ENCODE measurements around the gene RPGRIP1.

The RPGRIP1 gene

DNA sequence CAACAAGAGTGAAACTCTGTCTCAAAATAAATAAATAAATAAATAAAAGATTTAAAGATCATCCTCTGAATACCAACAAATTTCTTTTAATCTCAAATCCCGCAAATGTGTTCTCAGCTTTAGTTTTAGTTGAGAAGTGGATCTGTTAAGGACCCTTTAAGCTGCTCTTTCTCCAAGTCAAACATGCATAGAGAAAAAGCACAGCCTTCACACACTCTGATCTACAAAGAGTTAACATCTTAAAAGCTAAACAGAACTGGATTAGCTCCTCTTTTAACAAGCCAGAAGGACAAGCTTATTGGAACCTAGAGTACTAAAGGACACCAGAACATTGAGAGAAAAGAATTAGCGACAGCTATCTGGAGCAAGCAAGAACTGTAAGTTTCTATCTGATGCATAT, at the start of gene RPGRIP1:
TSS of gene RPGRIP1 (plus strand) at position 301 of the 400 bp plus-strand sequence. CDS start 7,894 bp downstream, outside the sequence.
- no peaks in the 10 kb centered on the region for H3K36me3 Mint-ChIP-seq (ENCODE audit: low read depth)
- H3K9me3 Mint-ChIP-seq: no peaks in the 10 kb centered on the region
- H3K27ac Mint-ChIP-seq: no peak within 1 kb of the TSS
- H3K4me3 Mint-ChIP-seq: no peak within 1 kb of the TSS
- H3K27me3 Mint-ChIP-seq: no peaks in the 10 kb centered on the region
- intact Hi-C loops (cut with micrococcal nuclease): no loop called here
- H3K4me1 Mint-ChIP-seq (ENCODE audit: low read depth): peaks cover 5% of the 10 kb centered on the region

DNA sequence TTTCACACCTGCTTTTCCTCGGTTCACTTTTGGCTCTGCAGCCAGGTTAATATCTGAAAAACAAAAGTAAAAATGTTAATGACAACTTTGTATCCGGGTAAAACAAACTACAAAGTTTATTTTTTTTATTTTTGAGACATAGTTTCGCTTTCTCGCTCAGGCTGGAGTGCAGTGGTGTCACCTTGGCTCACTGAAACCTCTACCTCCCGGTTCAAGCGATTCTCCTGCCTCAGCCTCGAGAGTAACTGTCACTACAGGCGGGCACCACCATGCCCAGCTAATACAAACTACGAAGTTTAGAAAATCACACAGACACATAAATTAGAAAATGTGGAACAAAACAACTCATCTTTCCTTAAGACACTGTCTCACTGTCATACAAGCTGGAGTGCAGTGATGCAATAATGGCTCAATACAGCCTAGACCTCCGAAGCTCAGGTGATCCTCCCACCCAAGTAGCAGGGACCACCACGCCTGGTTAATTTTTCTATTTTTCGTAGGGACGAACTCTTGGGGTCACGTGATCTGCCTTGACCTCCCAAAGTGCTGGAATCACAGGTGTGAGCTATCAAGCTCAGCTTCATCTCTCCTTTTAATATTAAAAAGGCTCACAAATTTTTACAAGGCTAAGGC, 48.7 kb upstream of the RPGRIP1 start:
- H3K27me3 Mint-ChIP-seq: no peaks in the 10 kb centered on the region
- intact Hi-C loops (cut with micrococcal nuclease): no loop called here
- peaks cover 91% of the 10 kb centered on the region for H3K36me3 Mint-ChIP-seq (ENCODE audit: low read depth)
- no peaks in the 10 kb centered on the region for H3K9me3 Mint-ChIP-seq
- no peak overlapping the region for H3K27ac Mint-ChIP-seq
- peaks cover 11% of the 10 kb centered on the region for H3K4me1 Mint-ChIP-seq (ENCODE audit: low read depth)
- no peak overlapping the region for H3K4me3 Mint-ChIP-seq

DNA sequence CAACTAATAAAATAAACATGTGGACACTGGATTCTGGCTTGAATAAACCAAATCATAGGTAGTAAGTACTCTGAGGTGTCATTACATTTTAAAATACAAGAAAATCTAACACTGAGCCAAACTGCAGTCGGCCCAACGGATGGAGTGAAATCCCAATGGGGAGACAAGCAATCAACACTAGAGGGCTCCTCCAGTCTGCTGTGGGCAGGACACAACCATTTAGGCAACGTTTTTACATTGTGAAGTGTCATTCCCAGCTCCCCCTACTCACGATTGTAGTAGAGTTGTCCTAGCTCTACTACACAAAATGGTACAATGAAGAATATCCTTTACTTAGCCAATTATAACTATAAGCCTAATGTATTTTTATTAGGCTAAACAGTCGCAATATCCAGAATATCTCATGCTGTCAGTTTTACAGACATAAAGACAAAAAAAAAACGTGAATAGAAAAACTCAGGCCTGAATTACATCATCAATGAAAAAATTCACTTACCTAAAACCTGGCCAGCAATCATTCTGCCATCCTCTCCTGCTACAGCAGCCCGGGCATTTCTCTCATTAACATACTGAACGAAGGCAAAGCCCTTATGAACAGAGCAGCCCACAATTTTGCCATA, 46.3 kb upstream of the RPGRIP1 start:
- no peaks in the 10 kb centered on the region for H3K27me3 Mint-ChIP-seq
- peaks cover 29% of the 10 kb centered on the region for H3K4me1 Mint-ChIP-seq (ENCODE audit: low read depth)
- peaks cover 89% of the 10 kb centered on the region for H3K36me3 Mint-ChIP-seq (ENCODE audit: low read depth)
- H3K4me3 Mint-ChIP-seq: no peak overlapping the region
- H3K27ac Mint-ChIP-seq: no peak overlapping the region
- no peaks in the 10 kb centered on the region for H3K9me3 Mint-ChIP-seq
- intact Hi-C loops (cut with micrococcal nuclease): loop anchor here (2.0 kb wide), 1 partner anchor 21 kb away; no protein-coding TSS in a partner anchor

DNA sequence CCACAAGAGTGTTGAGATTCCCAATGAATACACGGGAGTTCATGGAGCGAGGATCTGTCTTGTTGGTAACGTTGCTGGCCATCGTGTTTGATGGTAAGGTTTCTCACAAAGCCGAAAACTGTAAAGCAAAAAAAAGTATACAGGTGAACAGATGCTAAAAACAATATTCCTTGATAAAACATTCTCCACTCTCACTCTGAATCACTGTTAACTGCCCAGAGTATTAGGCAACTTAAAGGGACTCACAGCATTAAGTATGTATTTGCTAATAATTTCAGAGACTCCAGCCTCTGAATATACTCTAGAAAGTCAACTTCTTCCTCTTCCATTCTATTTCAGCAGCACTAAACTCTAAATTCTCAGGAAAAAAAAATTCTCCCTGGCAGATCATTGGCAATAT, 45.8 kb upstream of the RPGRIP1 start:
- intact Hi-C loops (cut with micrococcal nuclease): no loop called here
- Mint-ChIP-seq H3K27ac (no peak overlapping the region), H3K36me3 (ENCODE audit: low read depth) (peaks cover 89% of the 10 kb centered on the region), H3K27me3 (no peaks in the 10 kb centered on the region), H3K9me3 (no peaks in the 10 kb centered on the region), H3K4me1 (ENCODE audit: low read depth) (peaks cover 29% of the 10 kb centered on the region), H3K4me3 (no peak overlapping the region)

DNA sequence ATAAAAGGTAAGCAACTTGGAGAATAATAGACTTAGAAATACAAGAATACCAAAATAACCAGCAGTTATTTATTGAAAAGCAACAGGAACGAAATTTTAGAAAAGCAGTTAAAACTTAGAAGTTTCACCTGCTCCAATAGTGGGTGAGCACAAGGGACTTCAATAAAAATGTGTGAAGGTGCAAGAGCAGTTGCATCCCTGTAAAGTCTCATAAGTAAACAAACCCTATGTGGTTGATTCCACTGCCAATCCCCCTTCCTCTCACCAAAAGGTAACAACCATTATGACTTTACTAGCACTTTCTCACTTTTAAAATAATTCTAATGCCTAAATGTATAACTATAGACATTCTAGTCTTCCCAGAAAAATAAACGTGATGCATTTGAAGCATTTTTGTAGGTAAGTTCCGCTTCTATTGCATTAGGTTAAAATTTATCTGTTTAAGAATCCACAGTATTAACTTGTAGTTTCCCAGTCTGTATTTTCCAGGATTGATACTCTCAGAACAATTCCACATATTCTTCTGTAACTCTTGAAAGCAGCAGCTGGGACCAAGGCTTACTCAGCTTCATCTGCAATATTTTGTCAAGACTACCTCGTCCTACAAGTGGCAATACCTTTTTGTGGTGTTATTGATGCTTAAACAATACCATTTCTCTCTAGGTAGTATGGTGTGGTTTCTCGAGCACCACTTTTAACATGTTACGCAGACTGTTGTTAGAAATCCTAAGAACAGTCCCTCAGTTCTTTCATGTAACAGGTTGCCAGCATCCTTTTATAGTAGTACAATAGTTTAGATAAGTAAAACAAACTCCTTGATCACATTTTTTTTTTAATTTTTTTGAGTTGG, 42.7 kb upstream of the RPGRIP1 start:
- Mint-ChIP-seq H3K36me3 (ENCODE audit: low read depth) (peaks cover 84% of the 10 kb centered on the region), H3K27ac (no peak overlapping the region), H3K27me3 (no peaks in the 10 kb centered on the region), H3K4me1 (ENCODE audit: low read depth) (peaks cover 25% of the 10 kb centered on the region), H3K9me3 (no peaks in the 10 kb centered on the region), H3K4me3 (no peak overlapping the region)
- intact Hi-C loops (cut with micrococcal nuclease): no loop called here

DNA sequence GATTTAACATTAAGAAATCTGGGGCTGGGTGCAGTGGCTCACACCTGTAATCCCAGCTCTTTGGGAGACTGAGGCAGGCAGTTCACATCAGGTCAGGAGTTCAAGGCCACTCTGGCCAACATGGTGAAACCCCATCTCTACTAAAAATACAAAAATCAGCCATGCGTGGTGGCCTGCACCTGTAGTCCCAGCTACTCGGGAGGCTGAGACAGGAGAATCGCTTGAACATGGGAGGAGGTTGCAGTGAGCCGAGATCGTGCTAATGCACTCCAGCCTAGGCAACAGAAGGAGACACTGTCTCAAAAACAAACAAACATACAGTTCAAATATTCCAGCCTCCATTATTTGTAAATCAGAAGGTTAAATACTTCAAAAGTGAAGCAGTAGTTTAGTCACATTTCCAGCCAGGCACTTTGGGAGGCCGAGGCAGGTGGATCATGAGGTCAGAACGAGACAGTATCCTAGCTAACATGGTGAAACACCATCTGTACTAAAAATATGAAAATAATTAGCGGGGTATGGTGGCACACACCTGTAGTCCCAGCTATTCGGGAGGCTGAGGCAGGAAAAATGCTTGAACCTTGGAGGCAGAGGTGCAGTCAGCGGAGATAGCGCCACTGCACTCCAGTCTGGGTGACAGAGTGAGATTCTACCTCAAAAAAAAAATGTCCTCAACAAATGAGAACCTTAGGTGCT, 40.9 kb upstream of the RPGRIP1 start:
- intact Hi-C loops (cut with micrococcal nuclease): no loop called here
- peaks cover 32% of the 10 kb centered on the region for H3K4me1 Mint-ChIP-seq (ENCODE audit: low read depth)
- H3K9me3 Mint-ChIP-seq: no peaks in the 10 kb centered on the region
- H3K27me3 Mint-ChIP-seq: no peaks in the 10 kb centered on the region
- peaks cover 83% of the 10 kb centered on the region for H3K36me3 Mint-ChIP-seq (ENCODE audit: low read depth)
- no peak overlapping the region for H3K4me3 Mint-ChIP-seq
- no peak overlapping the region for H3K27ac Mint-ChIP-seq

DNA sequence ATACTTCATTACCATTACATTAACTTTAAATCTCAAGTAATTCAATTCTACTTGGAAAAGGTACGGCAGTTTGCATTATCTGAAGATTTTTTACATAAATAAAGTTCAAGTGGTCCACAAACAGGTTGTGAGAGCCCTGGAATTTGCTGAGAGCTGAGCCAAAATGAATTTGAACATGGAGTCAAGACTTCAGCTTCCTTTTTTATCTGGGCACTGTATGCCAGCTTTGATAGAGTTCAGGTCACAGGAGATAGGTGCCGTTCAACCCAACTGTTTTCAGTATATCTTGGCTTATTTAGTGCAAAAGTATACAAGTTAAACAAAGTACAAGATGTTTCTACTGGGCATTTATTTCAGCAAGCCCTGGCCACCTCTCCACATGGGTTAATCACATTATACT, 39.5 kb upstream of the RPGRIP1 start:
- intact Hi-C loops (cut with micrococcal nuclease): loop anchor here (5.0 kb wide), 1 partner anchor 112 kb away; no protein-coding TSS in a partner anchor
- Mint-ChIP-seq H3K9me3 (no peaks in the 10 kb centered on the region), H3K4me1 (ENCODE audit: low read depth) (peaks cover 44% of the 10 kb centered on the region), H3K4me3 (no peak overlapping the region), H3K36me3 (ENCODE audit: low read depth) (peaks cover 83% of the 10 kb centered on the region), H3K27me3 (no peaks in the 10 kb centered on the region), H3K27ac (no peak overlapping the region)

DNA sequence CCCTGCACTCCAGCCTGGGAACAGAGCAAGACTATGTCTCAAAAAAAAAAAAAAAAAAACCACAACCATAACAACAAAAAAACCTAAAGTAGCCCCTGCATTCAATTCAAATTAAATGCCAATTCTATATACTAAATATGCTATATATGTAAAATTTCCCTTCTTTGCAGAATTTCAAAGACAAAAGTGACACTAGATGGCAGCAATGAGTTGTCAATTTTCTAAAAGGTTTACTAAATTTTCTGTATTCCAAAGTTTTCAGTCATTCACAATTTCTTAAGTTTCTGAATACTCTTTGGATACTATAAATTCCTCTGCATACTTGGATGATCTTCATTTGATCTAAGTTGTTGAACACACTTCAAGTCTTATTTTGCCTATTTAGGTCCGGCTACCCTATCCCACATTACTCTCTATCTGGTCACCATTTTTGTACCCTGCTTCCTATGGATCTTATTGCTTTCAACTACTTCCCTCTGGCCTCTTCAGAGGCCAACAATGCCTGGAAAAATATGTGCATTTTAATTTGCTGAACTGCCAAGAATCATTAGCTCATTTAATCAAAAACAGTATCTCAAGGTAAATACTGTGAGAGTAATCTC, 38.6 kb upstream of the RPGRIP1 start:
- no peak overlapping the region for H3K27ac Mint-ChIP-seq
- H3K36me3 Mint-ChIP-seq (ENCODE audit: low read depth): peaks cover 89% of the 10 kb centered on the region
- intact Hi-C loops (cut with micrococcal nuclease): loop anchor here (5.0 kb wide), 1 partner anchor 111 kb away; no protein-coding TSS in a partner anchor
- no peaks in the 10 kb centered on the region for H3K27me3 Mint-ChIP-seq
- H3K4me1 Mint-ChIP-seq (ENCODE audit: low read depth): peaks cover 48% of the 10 kb centered on the region
- H3K4me3 Mint-ChIP-seq: no peak overlapping the region
- no peaks in the 10 kb centered on the region for H3K9me3 Mint-ChIP-seq

DNA sequence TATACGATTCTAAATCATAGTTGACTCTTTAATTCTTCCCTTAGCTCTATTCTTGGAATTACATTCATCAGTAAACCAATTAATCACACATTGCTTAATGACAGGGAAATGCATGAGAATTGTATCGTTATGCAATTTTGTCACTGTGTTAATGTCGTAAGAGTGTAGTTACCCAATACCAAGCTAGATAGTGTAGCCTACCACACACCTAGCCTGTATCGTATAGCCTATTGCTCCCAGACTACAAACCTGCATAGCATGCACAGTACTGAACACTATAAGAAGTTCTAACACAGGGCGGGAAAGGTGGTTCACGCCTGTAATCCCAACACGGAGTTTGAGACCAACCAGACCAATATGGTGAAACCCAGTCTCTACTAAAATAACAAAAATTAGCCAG, 35.3 kb upstream of the RPGRIP1 start:
- no peak overlapping the region for H3K4me3 Mint-ChIP-seq
- H3K27ac Mint-ChIP-seq: no peak overlapping the region
- H3K27me3 Mint-ChIP-seq: no peaks in the 10 kb centered on the region
- no peaks in the 10 kb centered on the region for H3K9me3 Mint-ChIP-seq
- peaks cover 47% of the 10 kb centered on the region for H3K4me1 Mint-ChIP-seq (ENCODE audit: low read depth)
- H3K36me3 Mint-ChIP-seq (ENCODE audit: low read depth): peaks cover 88% of the 10 kb centered on the region
- intact Hi-C loops (cut with micrococcal nuclease): loop anchor here (5.0 kb wide), 1 partner anchor 108 kb away; no protein-coding TSS in a partner anchor

DNA sequence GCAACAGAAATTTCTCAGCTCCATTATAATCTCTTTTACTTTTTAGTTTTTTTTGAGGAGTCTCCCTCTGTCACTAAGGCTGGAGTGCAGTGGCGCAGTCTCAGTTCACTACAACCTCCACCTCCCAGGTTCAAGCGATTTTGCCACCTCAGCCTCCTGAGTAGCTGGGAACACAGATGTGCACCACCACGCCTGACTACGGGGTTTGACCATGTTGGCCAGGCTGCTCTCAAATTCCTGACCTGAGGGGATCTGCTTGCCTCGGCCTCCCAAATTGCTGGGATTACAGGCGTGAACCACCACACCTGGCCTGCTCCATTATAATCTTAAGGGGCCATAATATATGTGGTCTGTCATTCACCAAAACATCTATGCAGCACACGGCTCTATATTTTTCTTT, 34.1 kb upstream of the RPGRIP1 start:
- no peak overlapping the region for H3K4me3 Mint-ChIP-seq
- H3K4me1 Mint-ChIP-seq (ENCODE audit: low read depth): peaks cover 50% of the 10 kb centered on the region
- no peaks in the 10 kb centered on the region for H3K27me3 Mint-ChIP-seq
- peak overlapping the region; percentile 41 for H3K27ac Mint-ChIP-seq
- H3K36me3 Mint-ChIP-seq (ENCODE audit: low read depth): peaks cover 92% of the 10 kb centered on the region
- no peaks in the 10 kb centered on the region for H3K9me3 Mint-ChIP-seq
- intact Hi-C loops (cut with micrococcal nuclease): no loop called here

DNA sequence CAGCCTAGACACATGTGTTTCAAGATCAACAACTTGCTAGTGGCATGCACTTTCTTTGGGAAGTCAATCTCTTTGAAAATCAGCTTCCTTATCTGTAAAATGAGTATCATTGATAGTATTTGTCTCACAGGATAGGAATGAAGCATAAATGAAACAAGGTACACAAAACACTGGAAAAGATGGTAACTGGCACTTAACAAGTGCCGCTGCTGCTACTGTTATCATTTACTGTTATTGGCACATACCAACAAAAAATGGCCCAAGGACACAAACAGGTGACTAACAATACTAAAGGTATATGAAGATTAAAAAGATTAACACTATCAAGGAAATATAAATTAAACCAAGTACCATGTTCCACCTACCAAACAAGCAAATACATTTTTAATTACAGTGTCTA, 31.5 kb upstream of the RPGRIP1 start:
- peaks cover 95% of the 10 kb centered on the region for H3K36me3 Mint-ChIP-seq (ENCODE audit: low read depth)
- peaks cover 54% of the 10 kb centered on the region for H3K4me1 Mint-ChIP-seq (ENCODE audit: low read depth)
- intact Hi-C loops (cut with micrococcal nuclease): no loop called here
- H3K27ac Mint-ChIP-seq: peak overlapping the region; percentile 52
- no peaks in the 10 kb centered on the region for H3K9me3 Mint-ChIP-seq
- H3K27me3 Mint-ChIP-seq: no peaks in the 10 kb centered on the region
- no peak overlapping the region for H3K4me3 Mint-ChIP-seq

DNA sequence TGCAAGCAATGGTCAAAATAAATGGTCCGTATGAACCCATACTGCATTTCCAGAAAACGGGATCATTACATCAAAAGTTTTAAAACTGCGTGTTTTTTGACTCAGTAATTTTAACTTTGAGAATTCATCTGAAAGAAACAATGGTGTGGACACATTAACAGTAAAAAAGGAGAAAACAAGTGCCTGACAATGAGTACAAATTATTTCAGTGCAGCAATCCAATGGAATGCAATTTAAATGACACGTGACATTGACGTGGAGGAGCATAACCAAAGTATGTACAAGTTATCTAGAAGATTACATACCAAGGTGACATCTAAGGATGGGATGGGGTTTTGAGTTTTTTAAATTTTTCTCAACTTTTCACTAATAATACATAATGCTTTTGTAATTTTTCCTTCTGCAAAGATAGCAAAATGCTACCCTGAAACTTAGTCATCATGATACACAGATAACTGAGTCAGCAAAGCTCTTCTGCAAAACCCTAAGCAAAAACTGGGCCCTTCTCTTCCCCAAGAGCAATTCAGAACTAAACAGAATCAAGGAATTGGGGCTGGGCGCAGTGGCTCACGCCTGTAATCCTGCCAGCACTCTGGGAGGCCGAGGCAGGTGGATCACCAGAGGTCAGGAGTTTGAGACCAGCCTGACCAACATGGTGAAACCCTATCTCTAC, 31.0 kb upstream of the RPGRIP1 start:
- no peaks in the 10 kb centered on the region for H3K9me3 Mint-ChIP-seq
- peaks cover 98% of the 10 kb centered on the region for H3K36me3 Mint-ChIP-seq (ENCODE audit: low read depth)
- no peaks in the 10 kb centered on the region for H3K27me3 Mint-ChIP-seq
- peaks cover 53% of the 10 kb centered on the region for H3K4me1 Mint-ChIP-seq (ENCODE audit: low read depth)
- no peak overlapping the region for H3K4me3 Mint-ChIP-seq
- intact Hi-C loops (cut with micrococcal nuclease): no loop called here
- H3K27ac Mint-ChIP-seq: no peak overlapping the region

DNA sequence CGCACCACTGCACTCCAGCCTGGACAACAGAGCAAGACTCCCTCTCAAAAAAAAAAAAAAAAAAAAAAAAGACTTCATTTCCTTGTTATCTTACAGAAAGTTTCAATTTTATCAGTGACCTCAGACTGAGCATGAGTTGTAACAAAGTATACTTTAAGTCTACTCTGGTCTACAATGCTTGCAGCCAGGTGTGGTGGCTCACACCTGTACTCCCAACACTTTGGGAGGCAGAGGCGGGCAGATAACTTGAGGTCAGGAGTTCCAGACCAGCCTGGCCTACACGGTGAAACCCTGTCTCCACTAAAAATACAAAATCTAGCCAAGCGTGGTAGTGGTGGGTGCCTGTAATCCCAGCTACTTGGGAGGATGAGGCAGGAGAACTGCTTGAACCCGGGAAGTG, 28.7 kb upstream of the RPGRIP1 start:
- H3K4me1 Mint-ChIP-seq (ENCODE audit: low read depth): peaks cover 45% of the 10 kb centered on the region

More for the DNA sequence above, 28.7 kb upstream of the RPGRIP1 start:
- Mint-ChIP-seq H3K4me3 (no peak overlapping the region), H3K36me3 (ENCODE audit: low read depth) (peaks cover 98% of the 10 kb centered on the region), H3K27ac (no peak overlapping the region), H3K27me3 (no peaks in the 10 kb centered on the region), H3K9me3 (no peaks in the 10 kb centered on the region)
- intact Hi-C loops (cut with micrococcal nuclease): no loop called here
